Heart left ventricle (tissue), 13 donors: ENCODE measurements around the gene STIM1.

Experiments
- POLR2A ChIP-seq, 2 donors: fragments of 450-650 bp; IDR thresholded peaks; one replicate each; pipeline ENCODE4 v1.6.1; 2017; ENCODE audit warnings: antibody characterized with exemption in 2 of 2, mild to moderate bottlenecking in 2 of 2, moderate library complexity in 2 of 2
- TF ChIP-seq, protein P1 (sequence below), 12 donors: fragments of 200-600 bp; sonication (generic) in 4 of 12; IDR thresholded peaks; one replicate each; pipeline versions ENCODE4 v1.5.0 to v1.8.0; 2018 to 2022; ENCODE audit warnings: antibody characterized with exemption in 12 of 12, mild to moderate bottlenecking in 5 of 12
- donor health status: ischemic (EF 13 %, LVEDD 7.1; RV severe dilation, severe dysfunction).
- donor health status: DM: no; HTN: yes; CAD: no.
- donor health status: DM: no; HTN: no; CAD: no.
- donor health status: ischemic (EF 25% LVEDD 6.9; RV normal size, moderate dysfunction).
- donor health status: ischemic (EF 25% LVEDD 5.7; RV mildly dilated, moderate dysfunction).
- donor health status: ischemic (EF 35%, LVEDD 5.7; RV mildly dilated, moderate dysfunction).
- donor health status: nonischemic (EF 11% LVEDD 7.7; RV severe dilation, severe dysfunction).
- donor health status: DM: yes; HTN: yes; CAD: no.
- donor health status: PGD.
- donor health status: ischemic (EF 29% LVEDD 5.4; RV normal size, mild dysfunction).
- donor health status: nonischemic (EF 23%, LVEDD 6.1; RV moderate dilation, normal function).

GRCh38 chr11:3809624-3809928, 45.9 kb upstream of the STIM1 start:
- TF ChIP-seq, protein P1, sequence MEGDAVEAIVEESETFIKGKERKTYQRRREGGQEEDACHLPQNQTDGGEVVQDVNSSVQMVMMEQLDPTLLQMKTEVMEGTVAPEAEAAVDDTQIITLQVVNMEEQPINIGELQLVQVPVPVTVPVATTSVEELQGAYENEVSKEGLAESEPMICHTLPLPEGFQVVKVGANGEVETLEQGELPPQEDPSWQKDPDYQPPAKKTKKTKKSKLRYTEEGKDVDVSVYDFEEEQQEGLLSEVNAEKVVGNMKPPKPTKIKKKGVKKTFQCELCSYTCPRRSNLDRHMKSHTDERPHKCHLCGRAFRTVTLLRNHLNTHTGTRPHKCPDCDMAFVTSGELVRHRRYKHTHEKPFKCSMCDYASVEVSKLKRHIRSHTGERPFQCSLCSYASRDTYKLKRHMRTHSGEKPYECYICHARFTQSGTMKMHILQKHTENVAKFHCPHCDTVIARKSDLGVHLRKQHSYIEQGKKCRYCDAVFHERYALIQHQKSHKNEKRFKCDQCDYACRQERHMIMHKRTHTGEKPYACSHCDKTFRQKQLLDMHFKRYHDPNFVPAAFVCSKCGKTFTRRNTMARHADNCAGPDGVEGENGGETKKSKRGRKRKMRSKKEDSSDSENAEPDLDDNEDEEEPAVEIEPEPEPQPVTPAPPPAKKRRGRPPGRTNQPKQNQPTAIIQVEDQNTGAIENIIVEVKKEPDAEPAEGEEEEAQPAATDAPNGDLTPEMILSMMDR (IDR thresholded peaks at IDR 0.05): no peak
- TF ChIP-seq POLR2A (IDR thresholded peaks at IDR 0.05): no peak
